Adrenal gland (tissue), 5 donors: ENCODE results near the gene SYNE1.

ENCODE experiments used
- POLR2A ChIP-seq, 2 donors: fragments of 450-650 bp; IDR thresholded peaks; one replicate each; pipeline ENCODE4 v1.6.1; 2017; ENCODE audit warnings: antibody characterized with exemption in 2 of 2, mild to moderate bottlenecking in 2 of 2, moderate library complexity in 1 of 2
- TF ChIP-seq, protein P1 (sequence below), 6 experiments: fragments of 450-650 bp in 4 of 6; fragments of 200-600 bp in 2 of 6; sonication (generic) in 1 of 6; IDR thresholded peaks; 1 replicate in 5 of 6; 2 replicates in 1 of 6; pipeline versions ENCODE4 v1.5.1 to v1.8.0; 2016 to 2021; ENCODE audit warnings: antibody characterized with exemption in 6 of 6, mild to moderate bottlenecking in 2 of 6, moderate library complexity in 1 of 6
- donor health status: DM: no; HTN: no; CAD: no.

DNA sequence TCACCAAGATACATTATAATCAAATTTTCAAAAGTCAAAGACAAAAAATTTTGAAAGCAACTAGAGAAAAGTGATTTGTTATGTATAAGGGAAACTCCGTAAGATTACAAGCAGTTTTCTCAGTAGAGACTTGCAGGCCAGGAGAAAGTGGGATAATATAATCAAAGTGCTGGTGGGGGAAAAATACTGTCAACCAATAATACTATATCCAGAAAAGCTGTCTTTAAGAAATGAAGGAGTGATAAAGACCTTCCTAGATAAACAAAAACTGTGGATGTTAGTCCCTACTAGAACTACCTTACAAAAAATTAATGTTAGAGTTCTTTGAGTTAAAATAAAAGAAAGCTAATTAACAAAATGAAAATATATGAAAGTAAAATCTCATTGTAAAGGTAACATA lies 79.7 kb downstream of the SYNE1 start:
- TF ChIP-seq, protein P1, sequence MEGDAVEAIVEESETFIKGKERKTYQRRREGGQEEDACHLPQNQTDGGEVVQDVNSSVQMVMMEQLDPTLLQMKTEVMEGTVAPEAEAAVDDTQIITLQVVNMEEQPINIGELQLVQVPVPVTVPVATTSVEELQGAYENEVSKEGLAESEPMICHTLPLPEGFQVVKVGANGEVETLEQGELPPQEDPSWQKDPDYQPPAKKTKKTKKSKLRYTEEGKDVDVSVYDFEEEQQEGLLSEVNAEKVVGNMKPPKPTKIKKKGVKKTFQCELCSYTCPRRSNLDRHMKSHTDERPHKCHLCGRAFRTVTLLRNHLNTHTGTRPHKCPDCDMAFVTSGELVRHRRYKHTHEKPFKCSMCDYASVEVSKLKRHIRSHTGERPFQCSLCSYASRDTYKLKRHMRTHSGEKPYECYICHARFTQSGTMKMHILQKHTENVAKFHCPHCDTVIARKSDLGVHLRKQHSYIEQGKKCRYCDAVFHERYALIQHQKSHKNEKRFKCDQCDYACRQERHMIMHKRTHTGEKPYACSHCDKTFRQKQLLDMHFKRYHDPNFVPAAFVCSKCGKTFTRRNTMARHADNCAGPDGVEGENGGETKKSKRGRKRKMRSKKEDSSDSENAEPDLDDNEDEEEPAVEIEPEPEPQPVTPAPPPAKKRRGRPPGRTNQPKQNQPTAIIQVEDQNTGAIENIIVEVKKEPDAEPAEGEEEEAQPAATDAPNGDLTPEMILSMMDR (IDR thresholded peaks at IDR 0.05), result no peak
- no peak for TF ChIP-seq POLR2A (IDR thresholded peaks at IDR 0.05)
